Measurements from ENCODE around the gene ERBB4. TPM values are rescaled to one million over a fixed set of nuclear protein-coding genes. Genes with fewer than 3 reads are reported as not detected.

Gene ERBB4
- total and polyA plus RNA-seq, 10 of the 15 experiments (the other 5 are each of a cell fraction or from before 2014, with no cell fraction given): under 0.01 to 0.23 (median 0.01) TPM; not detected in 4

GRCh38 chr2:212213191-212213590 lies 325.4 kb downstream of the ERBB4 start:
- BruUV-seq (replicated peaks): no TSS peak

More at GRCh38 chr2:212213191-212213590, 325.4 kb downstream of the ERBB4 start:
- in situ Hi-C loops (cut with MboI): no loop called here
- H2AFZ ChIP-seq (ENCODE audit: control insufficient read depth, low read depth, low read length): no peak overlapping the region
- ChIA-PET SMC1A (ENCODE audit: uncharacterized antibody, unreplicated experiment) (no interaction called here), POLR2A (no interaction called here), CTCF (interaction anchor here (0.9 to 1.1 kb wide), 2 partner anchors 35 to 354 kb away, joined by 3 read pairs; no protein-coding TSS in a partner anchor), RAD21 (ENCODE audit: unreplicated experiment) (no interaction called here)
- TF ChIP-seq SREBF1 (IDR thresholded peaks at IDR 0.05; ENCODE audit: low read length): no peak
- no peak for TF ChIP-seq SIX5 (IDR thresholded peaks at IDR 0.05; ENCODE audit: low read depth, low read length, severe bottlenecking)
- no peak for TF ChIP-seq PBX3 (IDR thresholded peaks at IDR 0.05; ENCODE audit: insufficient replicate concordance, low read depth, low read length)
- no peak for TF ChIP-seq TCF7 (IDR thresholded peaks at IDR 0.05; ENCODE audit: borderline replicate concordance)
- no peak for TF ChIP-seq ZSCAN29 (IDR thresholded peaks at IDR 0.05)
- TF ChIP-seq SP1 (IDR thresholded peaks at IDR 0.05; ENCODE audit: low read depth, low read length): no peak
- no peak for TF ChIP-seq RELA (IDR thresholded peaks at IDR 0.05; ENCODE audit: borderline replicate concordance, partially characterized antibody)
- no peak for TF ChIP-seq EZH2 (IDR thresholded peaks at IDR 0.05; ENCODE audit: borderline replicate concordance, control insufficient read depth, low read depth, low read length)
- TF ChIP-seq CBFB (IDR thresholded peaks at IDR 0.05; ENCODE audit: low read depth): no peak
- TF ChIP-seq MYB (IDR thresholded peaks at IDR 0.05; ENCODE audit: borderline replicate concordance, low read depth, low read length): no peak
- TF ChIP-seq PAX5 (IDR thresholded peaks at IDR 0.05; ENCODE audit: borderline replicate concordance, low read depth, low read length): no peak
- no peak for TF ChIP-seq CHD1 (IDR thresholded peaks at IDR 0.05; ENCODE audit: low read depth, low read length)
- TF ChIP-seq SUZ12 (IDR thresholded peaks at IDR 0.05; ENCODE audit: unreplicated experiment): no peak
- TF ChIP-seq CHD2 (IDR thresholded peaks at IDR 0.05; ENCODE audit: borderline replicate concordance, low read depth, low read length): no peak
- no peak; the same call in 1 of the 2 replicates for TF ChIP-seq RUNX3 (IDR thresholded peaks at IDR 0.05; ENCODE audit: low read length)
- no peak for TF ChIP-seq MEF2A (IDR thresholded peaks at IDR 0.05; ENCODE audit: insufficient read depth, low read depth, low read length)
- no peak for TF ChIP-seq ZBTB33 (IDR thresholded peaks at IDR 0.05)
- no peak for TF ChIP-seq ZNF274 (IDR thresholded peaks at IDR 0.05; ENCODE audit: insufficient read depth, insufficient read length)
- no peak for TF ChIP-seq IKZF2 (IDR thresholded peaks at IDR 0.05)
- no peak for TF ChIP-seq BACH1 (IDR thresholded peaks at IDR 0.05; ENCODE audit: borderline replicate concordance)
- DNase-seq (ENCODE audit: low read depth, low spot score): no peak
- no peaks in the 10 kb centered on the region for H3K27me3 ChIP-seq (replicated peaks in 1 of 2; ENCODE audit: control insufficient read depth in 2 of 2, insufficient read depth in 2 of 2, low read length in 1 of 2)
- H3K27ac ChIP-seq (ENCODE audit: control insufficient read depth, insufficient read depth): no peak overlapping the region
- no peak overlapping the region for H3K4me3 ChIP-seq
- H4K20me1 ChIP-seq (ENCODE audit: control insufficient read depth, insufficient read depth): no peaks in the 10 kb centered on the region
- no peak overlapping the region for H3K9ac ChIP-seq (ENCODE audit: control insufficient read depth, insufficient read depth, low read length)
- H3K36me3 ChIP-seq (ENCODE audit: control insufficient read depth in 2 of 2, insufficient read depth in 2 of 2, low read length in 1 of 2): no peaks in the 10 kb centered on the region
- peak; percentile 73 for ATAC-seq
- intact Hi-C loops (cut with micrococcal nuclease; ENCODE audit: unreplicated experiment): no loop called here
- FAIRE-seq: no peak
- WGBS (ENCODE audit: insufficient coverage, insufficient replicate concordance, low lambda C conversion rate, missing lambda C conversion rate): 5% methylated on average over 1 of the region's 1 CpG
- no peaks in the 10 kb centered on the region for H3K9me3 ChIP-seq (replicated peaks; ENCODE audit: control insufficient read depth, insufficient read depth, low read length)
- no peaks in the 10 kb centered on the region for H3K4me1 ChIP-seq (ENCODE audit: control insufficient read depth, insufficient read depth, low read length)
- no peaks in the 10 kb centered on the region for H3K79me2 ChIP-seq (ENCODE audit: control insufficient read depth, insufficient read depth, low read length)
- no peak overlapping the region for H3K4me2 ChIP-seq (ENCODE audit: control insufficient read depth, insufficient read depth)
